Measurements from ENCODE around the gene IGFBP7. TPM values are rescaled to one million over a fixed set of nuclear protein-coding genes. Genes with fewer than 3 reads are reported as not detected.

The IGFBP7 gene
- polyA plus RNA-seq, 2 of the 4 experiments (the other 2 are of a cell fraction), result 133 to 227 TPM

GRCh38 chr4:57077550-57078343, 32.4 kb downstream of the IGFBP7 start:
- peak overlapping the region; percentile 83 to 92 for H3K27ac ChIP-seq
- H3K4me3 ChIP-seq, result peak overlapping the region; percentile 23; the same call in 1 of the 3 replicates
- H3K9me3 ChIP-seq, result no peaks in the 10 kb centered on the region
- ChIA-PET POLR2A (interaction anchor here (0.6 to 1.3 kb wide), 2 partner anchors 12 to 38 kb away, joined by 4 to 6 read pairs; no protein-coding TSS in a partner anchor), CTCF (interaction anchor here (1.2 to 1.4 kb wide), 2 partner anchors 12 to 20 kb away, joined by 4 to 8 read pairs; no protein-coding TSS in a partner anchor)
- peak; percentile 33 to 48; a peak in 3 of 6 replicates for ATAC-seq
- peaks cover 90% of the 10 kb centered on the region for H3K4me1 ChIP-seq
- 35% methylated on average over 14 of the region's 14 CpGs for WGBS (ENCODE audit: missing lambda C conversion rate)
- peak in 1 of 2 experiments; percentile 86 for DNase-seq (ENCODE audit: low read depth in 1 of 2, low spot score in 1 of 2)
- H3K4me2 ChIP-seq, result peak overlapping the region; percentile 81
- no peak for FAIRE-seq
- TF ChIP-seq RCOR1 (IDR thresholded peaks at IDR 0.05; ENCODE audit: low read depth, low read length) (0 out of 2 replicates have a peak, but pooled peaks have one; percentile 49), HMGXB4 (CRISPR knock-in tag; IDR thresholded peaks at IDR 0.05; ENCODE audit: borderline replicate concordance) (no peak), MAFK (IDR thresholded peaks at IDR 0.05; ENCODE audit: partially characterized antibody) (peak; percentile 84), MAX (IDR thresholded peaks at IDR 0.05) (peak; percentile 28; the same call in 1 of the 2 replicates), NFE2L2 (conservative IDR thresholded peaks at IDR 0.05; ENCODE audit: low read length) (peak; percentile 66), KDM1A (IDR thresholded peaks at IDR 0.05; ENCODE audit: low read depth) (peak; percentile 81; the same call in 1 of the 2 replicates), EP300 (IDR thresholded peaks at IDR 0.05) (peak in 1 of 2 experiments; percentile 40; a peak in 1 of 5 replicates), GATA3 (IDR thresholded peaks at IDR 0.05; ENCODE audit: borderline replicate concordance) (peak; percentile 54; the same call in 1 of the 2 replicates), ELK1 (IDR thresholded peaks at IDR 0.05; ENCODE audit: low read depth, low read length) (no peak), FOSL2 (IDR thresholded peaks at IDR 0.05) (no peak), FOSL2 (CRISPR knock-in tag; IDR thresholded peaks at IDR 0.05) (peak; percentile 55; the same call in 1 of the 2 replicates)

DNA sequence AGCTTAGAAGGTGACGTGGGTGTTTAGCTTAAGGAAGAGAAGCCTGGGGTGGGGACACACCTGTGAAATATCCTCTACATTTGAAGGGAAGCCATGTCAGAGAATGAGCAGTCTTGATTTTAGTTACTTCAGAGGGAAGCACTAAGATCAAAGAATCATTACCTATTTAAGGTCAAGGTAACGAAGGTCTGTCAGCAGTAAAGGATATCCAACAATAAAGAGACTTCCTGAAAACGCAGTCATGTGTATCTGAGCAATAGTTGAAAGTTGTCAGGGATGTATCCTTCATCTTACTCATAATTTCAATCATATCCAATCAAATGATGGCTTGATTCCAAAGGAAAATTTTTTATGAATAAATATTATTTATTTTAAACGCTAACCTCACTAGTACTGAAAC, 33.5 kb downstream of the IGFBP7 start:
- 82% methylated on average over 4 of the region's 4 CpGs for WGBS (ENCODE audit: missing lambda C conversion rate)
- Histone ChIP-seq H3K4me2 (no peak overlapping the region; the same call in 1 of the 3 replicates), H3K4me3 (no peak overlapping the region), H3K4me1 (peaks cover 90% of the 10 kb centered on the region), H3K9me3 (no peaks in the 10 kb centered on the region), H3K27ac (peak overlapping the region; percentile 83 to 92; a peak in 4 of 6 replicates)
- FAIRE-seq, result no peak
- TF ChIP-seq NPAS2 (CRISPR knock-in tag; IDR thresholded peaks at IDR 0.05; ENCODE audit: borderline replicate concordance) (no peak), EHMT2 (IDR thresholded peaks at IDR 0.05; ENCODE audit: low read depth) (no peak), SREBF2 (IDR thresholded peaks at IDR 0.05) (no peak), ESRRA (IDR thresholded peaks at IDR 0.05; ENCODE audit: borderline replicate concordance, low read length) (no peak), RFX5 (IDR thresholded peaks at IDR 0.05) (no peak), RARB (CRISPR knock-in tag; IDR thresholded peaks at IDR 0.05) (no peak), CBX8 (IDR thresholded peaks at IDR 0.05) (no peak), ZFP36 (IDR thresholded peaks at IDR 0.05; ENCODE audit: borderline replicate concordance, partially characterized antibody) (no peak), FOXS1 (CRISPR knock-in tag; IDR thresholded peaks at IDR 0.05) (no peak), ZSCAN20 (CRISPR knock-in tag; IDR thresholded peaks at IDR 0.05) (no peak), KDM1A (IDR thresholded peaks at IDR 0.05; ENCODE audit: low read depth) (no peak)
- POLR2A ChIA-PET, result no interaction called here
- no peak for ATAC-seq
- CTCF ChIA-PET, result interaction anchor here (1.1 to 1.5 kb wide), 2 partner anchors 11 to 87 kb away, joined by 5 to 7 read pairs; no protein-coding TSS in a partner anchor
- DNase-seq (ENCODE audit: low read depth in 1 of 2, low spot score in 1 of 2), result no peak
